Mucosa of stomach (tissue), 1 donor: ENCODE results near the gene USH2A.

Experiments used
- H3K27me3 ChIP-seq: one replicate; pipeline ENCODE4 v1.7.0; 2013; ENCODE audit warnings: mild to moderate bottlenecking, low read length; ENCODE audit not compliant: control insufficient read depth, insufficient read depth
- H3K36me3 ChIP-seq: one replicate; pipeline ENCODE4 v1.7.0; 2013; ENCODE audit warnings: low read length; ENCODE audit not compliant: control insufficient read depth, insufficient read depth
- H3K4me1 ChIP-seq: one replicate; pipeline ENCODE4 v1.7.0; 2013; ENCODE audit warnings: mild to moderate bottlenecking, low read length; ENCODE audit not compliant: control insufficient read depth, insufficient read depth
- H3K4me3 ChIP-seq: one replicate; pipeline ENCODE4 v1.7.0; 2013; ENCODE audit warnings: low read length
- H3K9ac ChIP-seq: one replicate; pipeline ENCODE4 v1.7.0; 2013; ENCODE audit warnings: mild to moderate bottlenecking, low read length, moderate library complexity
- H3K9me3 ChIP-seq: one replicate; pipeline ENCODE4 v1.7.0; 2013; ENCODE audit warnings: mild to moderate bottlenecking, low read length, moderate library complexity; ENCODE audit not compliant: control insufficient read depth
- donor health status: Pancreatic carcinoma.

Gene USH2A

GRCh38 chr1:215631040-215631439 lies 792.2 kb downstream of the USH2A start:
- Histone ChIP-seq H3K4me1 (peaks cover 13% of the 10 kb centered on the region), H3K9ac (no peak overlapping the region), H3K27me3 (no peaks in the 10 kb centered on the region), H3K36me3 (no peaks in the 10 kb centered on the region), H3K4me3 (no peak overlapping the region), H3K9me3 (no peaks in the 10 kb centered on the region)

- no peaks in the 10 kb centered on the region for H3K36me3 ChIP-seq
- H3K9me3 ChIP-seq: no peaks in the 10 kb centered on the region
- H3K4me1 ChIP-seq: no peaks in the 10 kb centered on the region
- H3K9ac ChIP-seq: no peak overlapping the region
- H3K4me3 ChIP-seq: no peak overlapping the region
- H3K27me3 ChIP-seq: no peaks in the 10 kb centered on the region
These were observed 797.3 kb downstream of the USH2A start for GRCh38 chr1:215625949-215626348.

- no peaks in the 10 kb centered on the region for H3K27me3 ChIP-seq
- no peaks in the 10 kb centered on the region for H3K9me3 ChIP-seq
- H3K4me1 ChIP-seq: no peaks in the 10 kb centered on the region
- H3K9ac ChIP-seq: no peak overlapping the region
- no peak overlapping the region for H3K4me3 ChIP-seq
- H3K36me3 ChIP-seq: no peaks in the 10 kb centered on the region
These were observed 800.1 kb downstream of the USH2A start for GRCh38 chr1:215623162-215623561.

- no peaks in the 10 kb centered on the region for H3K9me3 ChIP-seq
- H3K9ac ChIP-seq: no peak overlapping the region
- H3K27me3 ChIP-seq: no peaks in the 10 kb centered on the region
- H3K4me1 ChIP-seq: no peaks in the 10 kb centered on the region
- H3K36me3 ChIP-seq: no peaks in the 10 kb centered on the region
- H3K4me3 ChIP-seq: no peak overlapping the region
These were observed 805.3 kb downstream of the USH2A start for GRCh38 chr1:215617979-215618378.

- no peaks in the 10 kb centered on the region for H3K4me1 ChIP-seq
- H3K9me3 ChIP-seq: no peaks in the 10 kb centered on the region
- no peaks in the 10 kb centered on the region for H3K36me3 ChIP-seq
- H3K27me3 ChIP-seq: no peaks in the 10 kb centered on the region
- no peak overlapping the region for H3K4me3 ChIP-seq
- H3K9ac ChIP-seq: no peak overlapping the region
These were observed 810.9 kb downstream of the USH2A start for GRCh38 chr1:215612391-215612790.

GRCh38 chr1:215608646-215609045 lies 814.6 kb downstream of the USH2A start:
- no peak overlapping the region for H3K4me3 ChIP-seq
- no peak overlapping the region for H3K9ac ChIP-seq
- no peaks in the 10 kb centered on the region for H3K27me3 ChIP-seq
- H3K36me3 ChIP-seq: no peaks in the 10 kb centered on the region
- no peaks in the 10 kb centered on the region for H3K9me3 ChIP-seq
- no peaks in the 10 kb centered on the region for H3K4me1 ChIP-seq

GRCh38 chr1:215607412-215607811 lies 815.8 kb downstream of the USH2A start:
- Histone ChIP-seq H3K27me3 (no peaks in the 10 kb centered on the region), H3K9ac (no peak overlapping the region), H3K36me3 (no peaks in the 10 kb centered on the region), H3K4me1 (no peaks in the 10 kb centered on the region), H3K9me3 (no peaks in the 10 kb centered on the region), H3K4me3 (no peak overlapping the region)

GRCh38 chr1:215606564-215607168 lies 816.6 kb downstream of the USH2A start:
- Histone ChIP-seq H3K4me1 (no peaks in the 10 kb centered on the region), H3K9ac (no peak overlapping the region), H3K9me3 (no peaks in the 10 kb centered on the region), H3K4me3 (no peak overlapping the region), H3K36me3 (no peaks in the 10 kb centered on the region), H3K27me3 (no peaks in the 10 kb centered on the region)

- no peak overlapping the region for H3K9ac ChIP-seq
- H3K27me3 ChIP-seq: no peaks in the 10 kb centered on the region
- no peaks in the 10 kb centered on the region for H3K36me3 ChIP-seq
- H3K4me3 ChIP-seq: no peak overlapping the region
- H3K9me3 ChIP-seq: no peaks in the 10 kb centered on the region
- H3K4me1 ChIP-seq: no peaks in the 10 kb centered on the region
These were observed 817.2 kb downstream of the USH2A start for GRCh38 chr1:215606036-215606435.

GRCh38 chr1:215605011-215605621 lies 818.1 kb downstream of the USH2A start:
- Histone ChIP-seq H3K9ac (no peak overlapping the region), H3K36me3 (no peaks in the 10 kb centered on the region), H3K4me1 (no peaks in the 10 kb centered on the region), H3K27me3 (no peaks in the 10 kb centered on the region), H3K4me3 (no peak overlapping the region), H3K9me3 (no peaks in the 10 kb centered on the region)

- H3K9ac ChIP-seq: no peak overlapping the region
- no peaks in the 10 kb centered on the region for H3K36me3 ChIP-seq
- no peaks in the 10 kb centered on the region for H3K9me3 ChIP-seq
- no peak overlapping the region for H3K4me3 ChIP-seq
- no peaks in the 10 kb centered on the region for H3K27me3 ChIP-seq
- H3K4me1 ChIP-seq: no peaks in the 10 kb centered on the region
These were observed 819.9 kb downstream of the USH2A start for GRCh38 chr1:215603319-215603718.

GRCh38 chr1:215601276-215601675 lies 822.0 kb downstream of the USH2A start:
- Histone ChIP-seq H3K27me3 (no peaks in the 10 kb centered on the region), H3K4me1 (no peaks in the 10 kb centered on the region), H3K9ac (no peak overlapping the region), H3K4me3 (no peak overlapping the region), H3K36me3 (no peaks in the 10 kb centered on the region), H3K9me3 (no peaks in the 10 kb centered on the region)

- no peaks in the 10 kb centered on the region for H3K27me3 ChIP-seq
These were observed 822.4 kb downstream of the USH2A start for GRCh38 chr1:215600867-215601266.

More at GRCh38 chr1:215600867-215601266, 822.4 kb downstream of the USH2A start:
- H3K4me1 ChIP-seq: no peaks in the 10 kb centered on the region
- H3K4me3 ChIP-seq: no peak overlapping the region
- H3K36me3 ChIP-seq: no peaks in the 10 kb centered on the region
- no peak overlapping the region for H3K9ac ChIP-seq
- no peaks in the 10 kb centered on the region for H3K9me3 ChIP-seq
